NCI-H2107 treated with DMSO at 0.1 percent for 48 hours (cell line): ENCODE measurements around the gene LNX1.

Source experiments
- DNase-seq: peaks from one replicate; lab custom pipeline; 2025; ENCODE audit not compliant: unreplicated experiment; lab: John Stamatoyannopoulos, UW

LNX1 gene

GRCh38 chr4:53574528-53574927, 16.8 kb downstream of the LNX1 start:
- no peak for DNase-seq

GRCh38 chr4:53573696-53574095, 17.6 kb downstream of the LNX1 start:
- DNase-seq = no peak

- DNase-seq = no peak
These were observed 18.7 kb downstream of the LNX1 start for GRCh38 chr4:53572600-53572994.

GRCh38 chr4:53571936-53572599, 19.2 kb downstream of the LNX1 start:
- DNase-seq = no peak

GRCh38 chr4:53563824-53564223, 27.5 kb downstream of the LNX1 start:
- DNase-seq = no peak

GRCh38 chr4:53562409-53562808, 28.9 kb downstream of the LNX1 start:
- no peak for DNase-seq

GRCh38 chr4:53559021-53559620, 32.2 kb downstream of the LNX1 start:
- no peak for DNase-seq

GRCh38 chr4:53558065-53558801, 33.1 kb downstream of the LNX1 start:
- no peak for DNase-seq

GRCh38 chr4:53557669-53558064, 33.6 kb downstream of the LNX1 start:
- no peak for DNase-seq

GRCh38 chr4:53556651-53557050, 34.6 kb downstream of the LNX1 start:
- no peak for DNase-seq

- no peak for DNase-seq
These were observed 37.6 kb downstream of the LNX1 start for GRCh38 chr4:53553486-53554210.

- DNase-seq = no peak
These were observed 38.6 kb downstream of the LNX1 start for GRCh38 chr4:53552711-53553110.

- DNase-seq = no peak
These were observed 39.3 kb downstream of the LNX1 start for GRCh38 chr4:53551958-53552357.

- no peak for DNase-seq
These were observed 39.9 kb downstream of the LNX1 start for GRCh38 chr4:53551281-53551864.

- DNase-seq = no peak
These were observed 42.6 kb downstream of the LNX1 start for GRCh38 chr4:53548662-53549061.

GRCh38 chr4:53547983-53548382, 43.3 kb downstream of the LNX1 start:
- no peak for DNase-seq

- DNase-seq = no peak
These were observed 45.2 kb downstream of the LNX1 start for GRCh38 chr4:53545942-53546581.

GRCh38 chr4:53545273-53545672, 46.0 kb downstream of the LNX1 start:
- no peak for DNase-seq

GRCh38 chr4:53543561-53543960, 47.7 kb downstream of the LNX1 start:
- no peak for DNase-seq

- DNase-seq = no peak
These were observed 49.6 kb downstream of the LNX1 start for GRCh38 chr4:53541577-53542206.
